Prostate gland (tissue), 2 donors: ENCODE data around the gene PRRG4. TPM values are rescaled to one million over a fixed set of nuclear protein-coding genes. Genes with fewer than 3 reads are reported as not detected.

Experiments used
- DNase-seq: peaks from one replicate; pipeline ENCODE4 v3.0.0-alpha.2; 2019; ENCODE audit warnings: low spot score
- H3K27ac ChIP-seq, 2 donors: fragments of 200-600 bp; sonication (generic); 2 replicates each; pipeline ENCODE4 v1.5.1; 2017 to 2019
- H3K27me3 ChIP-seq: fragments of 200-600 bp; sonication (generic); replicated peaks from 2 replicates; pipeline ENCODE4 v1.5.1; 2019; ENCODE audit not compliant: insufficient read depth
- H3K36me3 ChIP-seq, 2 donors: fragments of 200-600 bp; sonication (generic); 1 replicate in 1 of 2; 2 replicates in 1 of 2; pipeline versions ENCODE4 v1.5.1 to v1.8.1; 2017 to 2019
- H3K4me1 ChIP-seq: fragments of 200-600 bp; sonication (generic); replicated peaks from 2 replicates; pipeline ENCODE4 v1.5.1; 2019
- H3K4me3 ChIP-seq, 2 donors: fragments of 200-600 bp; sonication (generic); 2 replicates each; pipeline ENCODE4 v1.5.1; 2017 to 2019
- H3K9me3 ChIP-seq: fragments of 200-600 bp; sonication (generic); 2 replicates; pipeline ENCODE4 v1.5.1; 2017
- POLR2A ChIP-seq: fragments of 450-650 bp; IDR thresholded peaks from one replicate; pipeline ENCODE4 v1.6.1; 2016; ENCODE audit warnings: antibody characterized with exemption, mild to moderate bottlenecking
- POLR2AphosphoS5 ChIP-seq: sonication (generic); formaldehyde crosslinking; IDR thresholded peaks from one replicate; pipeline ENCODE4 v1.6.1; 2017; ENCODE audit warnings: antibody characterized with exemption
- WGBS: methylation state at CpG from one replicate; pipeline ENCODE4 v1.1.5; 2018; 5-methylcytosine and 5-hydroxymethylcytosine counted together
- intact Hi-C: fragments of 100-400 bp; cut with DNase I; formaldehyde crosslinking; loops from one replicate; pipeline ENCODE4 v1.14.2; 2022
- total RNA-seq, 2 donors: library from RNA; depleted of rRNA; stranded (reverse); fragments of >200 nt; gene quantifications; one replicate each; pipeline ENCODE4 v1.1.0, GENCODE V29; 2016
- TF ChIP-seq, protein P1 (sequence below), 4 experiments: fragments of 200-600 bp in 2 of 4; fragments of 450-650 bp in 2 of 4; sonication (generic) in 2 of 4; IDR thresholded peaks; 1 replicate in 3 of 4; 2 replicates in 1 of 4; pipeline ENCODE4 v1.5.1; 2016 to 2019; ENCODE audit warnings: antibody characterized with exemption in 4 of 4, mild to moderate bottlenecking in 2 of 4, moderate library complexity in 2 of 4

The PRRG4 gene
- total RNA-seq, 2 donors from 2014 or later, result 5.2 to 21.7 TPM

DNA sequence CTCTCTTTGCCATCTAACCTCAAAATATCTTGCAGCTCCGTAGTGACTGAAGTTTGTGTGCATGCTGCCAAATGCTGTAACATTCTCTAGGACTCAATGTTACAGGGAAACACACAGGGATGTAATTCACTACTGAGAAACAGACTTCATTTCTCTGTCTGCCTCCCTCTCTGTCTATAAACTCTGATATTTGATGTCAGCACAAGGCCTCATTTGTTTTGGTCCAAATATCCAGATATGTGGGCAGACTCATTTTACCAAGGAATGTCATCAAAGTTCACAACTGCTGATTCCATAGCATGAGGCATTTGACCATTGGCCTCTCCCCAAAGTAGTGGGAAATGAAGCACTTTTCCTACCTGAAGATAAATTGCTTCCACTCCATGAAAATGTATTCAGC lies 2.5 kb upstream of the PRRG4 start:
- TF ChIP-seq POLR2AphosphoS5 (no peak), POLR2A (no peak)
- TF ChIP-seq, protein P1, sequence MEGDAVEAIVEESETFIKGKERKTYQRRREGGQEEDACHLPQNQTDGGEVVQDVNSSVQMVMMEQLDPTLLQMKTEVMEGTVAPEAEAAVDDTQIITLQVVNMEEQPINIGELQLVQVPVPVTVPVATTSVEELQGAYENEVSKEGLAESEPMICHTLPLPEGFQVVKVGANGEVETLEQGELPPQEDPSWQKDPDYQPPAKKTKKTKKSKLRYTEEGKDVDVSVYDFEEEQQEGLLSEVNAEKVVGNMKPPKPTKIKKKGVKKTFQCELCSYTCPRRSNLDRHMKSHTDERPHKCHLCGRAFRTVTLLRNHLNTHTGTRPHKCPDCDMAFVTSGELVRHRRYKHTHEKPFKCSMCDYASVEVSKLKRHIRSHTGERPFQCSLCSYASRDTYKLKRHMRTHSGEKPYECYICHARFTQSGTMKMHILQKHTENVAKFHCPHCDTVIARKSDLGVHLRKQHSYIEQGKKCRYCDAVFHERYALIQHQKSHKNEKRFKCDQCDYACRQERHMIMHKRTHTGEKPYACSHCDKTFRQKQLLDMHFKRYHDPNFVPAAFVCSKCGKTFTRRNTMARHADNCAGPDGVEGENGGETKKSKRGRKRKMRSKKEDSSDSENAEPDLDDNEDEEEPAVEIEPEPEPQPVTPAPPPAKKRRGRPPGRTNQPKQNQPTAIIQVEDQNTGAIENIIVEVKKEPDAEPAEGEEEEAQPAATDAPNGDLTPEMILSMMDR (IDR thresholded peaks at IDR 0.05), result no peak
- intact Hi-C loops, result no loop called here
- WGBS, result 83% methylated on average over 1 of the region's 1 CpG

DNA sequence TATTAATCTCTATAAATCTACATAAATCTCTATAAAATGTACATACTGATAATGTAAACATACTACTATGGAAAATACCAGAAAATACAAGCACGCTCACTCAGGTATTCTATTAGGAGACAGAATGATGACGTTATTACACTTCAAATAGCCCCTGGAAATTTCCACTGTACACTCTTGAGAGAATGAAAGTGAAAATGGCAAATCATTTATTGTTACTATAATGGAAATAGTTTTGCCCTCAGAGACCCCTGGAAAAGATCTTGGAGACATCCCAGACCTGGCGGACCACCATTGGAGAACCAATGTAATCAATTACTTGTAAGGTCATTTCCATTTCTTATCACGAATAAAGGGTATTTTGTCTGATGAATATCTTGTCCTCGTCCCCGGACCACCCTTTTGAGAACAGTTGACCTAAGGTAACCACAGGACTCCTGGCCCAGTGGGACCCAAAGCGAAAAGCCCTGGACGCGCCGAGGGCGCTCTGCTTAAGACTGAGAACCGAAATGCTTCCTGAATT lies 509 bp upstream of the PRRG4 start:
- no peaks in the 10 kb centered on the region for H3K36me3 ChIP-seq
- H3K27me3 ChIP-seq, result no peaks in the 10 kb centered on the region
- TF ChIP-seq, protein P1 (IDR thresholded peaks at IDR 0.05), result no peak
- no peaks in the 10 kb centered on the region for H3K9me3 ChIP-seq
- DNase-seq, result no peak
- H3K27ac ChIP-seq, result peak overlapping the region; percentile 80 to 87
- WGBS, result 6% methylated on average over 12 of the region's 12 CpGs
- no peaks in the 10 kb centered on the region for H3K4me1 ChIP-seq
- intact Hi-C loops, result no loop called here
- H3K4me3 ChIP-seq, result peak overlapping the region; percentile 66 to 71

More for the DNA sequence above, 2.5 kb upstream of the PRRG4 start:
- DNase-seq, result no peak
- H3K9me3 ChIP-seq, result no peaks in the 10 kb centered on the region
- no peak overlapping the region for H3K27ac ChIP-seq
- no peaks in the 10 kb centered on the region for H3K4me1 ChIP-seq
- no peaks in the 10 kb centered on the region for H3K36me3 ChIP-seq
- H3K27me3 ChIP-seq, result no peaks in the 10 kb centered on the region
- no peak overlapping the region for H3K4me3 ChIP-seq

- Histone ChIP-seq H3K27ac (peak overlapping the region; percentile 80 to 87), H3K9me3 (no peaks in the 10 kb centered on the region), H3K4me1 (no peaks in the 10 kb centered on the region), H3K36me3 (no peaks in the 10 kb centered on the region), H3K27me3 (no peaks in the 10 kb centered on the region), H3K4me3 (peak overlapping the region; percentile 66 to 71)
- peak; percentile 70 for DNase-seq
- TF ChIP-seq, protein P1 (IDR thresholded peaks at IDR 0.05), result no peak
- no peak for TF ChIP-seq POLR2A
- no peak for TF ChIP-seq POLR2AphosphoS5
- WGBS, result 23% methylated on average over 6 of the region's 6 CpGs
- intact Hi-C loops, result no loop called here
Measured at GRCh38 chr11:32830413-32830738, 649 bp downstream of the PRRG4 start.

GRCh38 chr11:32830796-32831195 lies 1.1 kb downstream of the PRRG4 start:
- 48% methylated on average over 9 of the region's 9 CpGs for WGBS
- H3K27me3 ChIP-seq, result no peaks in the 10 kb centered on the region
- intact Hi-C loops, result no loop called here
- H3K36me3 ChIP-seq, result no peaks in the 10 kb centered on the region
- H3K4me3 ChIP-seq, result peak overlapping the region; percentile 66 to 71
- no peaks in the 10 kb centered on the region for H3K9me3 ChIP-seq
- TF ChIP-seq, protein P1 (IDR thresholded peaks at IDR 0.05), result no peak
- no peak for TF ChIP-seq POLR2AphosphoS5
- no peak for TF ChIP-seq POLR2A
- DNase-seq, result peak; percentile 18
- H3K4me1 ChIP-seq, result no peaks in the 10 kb centered on the region
- H3K27ac ChIP-seq, result peak overlapping the region; percentile 80 to 87

GRCh38 chr11:32831221-32831620 lies 1.5 kb downstream of the PRRG4 start:
- H3K27ac ChIP-seq, result no peak overlapping the region
- TF ChIP-seq, protein P1 (IDR thresholded peaks at IDR 0.05), result no peak
- TF ChIP-seq POLR2AphosphoS5 (no peak), POLR2A (no peak)
- no peaks in the 10 kb centered on the region for H3K4me1 ChIP-seq
- no peaks in the 10 kb centered on the region for H3K9me3 ChIP-seq
- 47% methylated on average over 3 of the region's 3 CpGs for WGBS
- no peak for DNase-seq
- no peaks in the 10 kb centered on the region for H3K36me3 ChIP-seq
- no peak overlapping the region for H3K4me3 ChIP-seq
- intact Hi-C loops, result no loop called here
- no peaks in the 10 kb centered on the region for H3K27me3 ChIP-seq
